Measurements from ENCODE around the gene TSC1.

The TSC1 gene

DNA sequence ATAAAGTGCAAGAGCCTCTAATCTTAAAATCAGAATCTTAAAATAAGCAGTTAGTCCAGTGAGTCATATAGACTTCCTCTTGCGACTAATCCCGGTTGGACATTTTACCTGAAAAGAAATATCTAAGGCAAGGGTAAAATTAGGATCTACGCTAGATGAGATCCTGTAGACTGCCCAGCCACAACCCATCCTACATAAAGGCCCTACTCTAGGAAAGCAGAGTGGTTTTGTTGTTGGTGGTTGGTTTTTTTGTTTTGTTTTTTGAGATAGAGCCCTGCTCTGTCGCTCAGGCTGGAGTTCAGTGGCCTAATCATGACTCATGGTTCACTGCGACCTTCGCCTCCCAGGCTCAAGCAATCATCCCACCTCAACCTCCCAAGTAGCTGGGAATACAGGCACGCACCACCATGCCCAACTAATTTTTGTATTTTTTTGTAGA, 6.9 kb downstream of the TSC1 start:
- no peak for DNase-seq (ENCODE audit: low read depth)

DNA sequence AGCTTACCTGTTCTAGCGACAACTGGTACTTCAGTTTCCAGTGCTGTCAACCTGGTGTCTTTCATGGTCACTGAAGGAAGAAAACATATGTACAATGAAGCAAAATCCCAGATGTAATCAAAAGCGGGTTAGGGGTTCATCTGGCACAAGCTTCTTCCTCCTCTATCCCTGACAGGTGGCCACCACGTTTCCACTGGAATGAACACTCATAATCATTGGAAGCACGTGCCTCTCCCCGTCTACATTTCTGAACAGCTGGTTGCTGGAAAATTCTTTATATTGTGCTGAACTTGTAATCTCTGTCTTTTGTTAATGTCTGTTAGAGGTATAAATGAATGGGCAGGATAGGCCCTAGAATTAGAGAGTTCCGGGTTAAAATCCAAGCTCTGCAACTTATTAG, 9.4 kb downstream of the TSC1 start:
- no peak for DNase-seq (ENCODE audit: low read depth)

DNA sequence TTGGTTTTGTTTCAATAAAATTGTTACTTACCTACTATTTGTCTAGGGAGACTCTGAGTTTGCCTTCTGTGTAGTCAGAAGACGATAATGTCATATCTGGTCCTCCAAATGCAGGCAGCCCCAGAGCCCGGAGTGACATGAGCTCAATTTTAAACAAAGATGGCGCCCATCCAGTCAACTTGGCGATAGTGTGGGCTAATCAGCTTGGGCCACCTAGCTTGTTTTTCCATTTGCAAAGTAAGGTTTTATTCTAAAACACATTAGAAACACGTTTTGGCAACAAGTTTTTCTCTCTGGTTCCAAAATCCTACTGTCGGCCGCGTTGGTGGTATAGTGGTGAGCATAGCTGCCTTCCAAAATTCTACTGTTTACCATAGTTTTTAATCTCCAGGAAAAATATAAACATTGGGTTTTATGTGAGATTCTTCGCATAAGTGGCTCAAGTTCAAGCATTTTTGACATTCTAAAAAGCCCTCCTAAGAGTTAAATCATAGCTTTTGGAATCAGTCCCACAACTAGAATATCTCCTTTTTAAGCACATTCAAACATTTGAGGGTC, 13.2 kb downstream of the TSC1 start:
- no peak for DNase-seq (ENCODE audit: low read depth)

DNA sequence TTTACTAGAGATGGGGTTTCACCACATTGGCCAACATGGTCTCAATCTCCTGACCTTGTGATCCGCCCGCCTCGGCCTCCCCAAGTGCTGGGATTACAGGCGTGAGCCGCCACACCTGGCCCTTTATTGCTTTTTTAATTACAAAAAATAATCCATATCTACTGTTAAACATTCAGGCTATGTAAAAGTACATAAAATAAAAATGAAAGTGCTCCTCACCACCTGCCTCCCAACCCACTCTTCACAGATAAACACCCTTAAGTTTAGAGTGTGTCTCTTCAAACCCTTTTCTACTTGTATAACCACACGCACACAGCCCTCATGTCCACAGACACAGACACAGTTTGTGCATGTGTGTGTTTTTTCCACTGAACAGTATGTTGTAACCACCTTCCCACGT, 16.7 kb downstream of the TSC1 start:
- no peak for DNase-seq (ENCODE audit: low read depth)

DNA sequence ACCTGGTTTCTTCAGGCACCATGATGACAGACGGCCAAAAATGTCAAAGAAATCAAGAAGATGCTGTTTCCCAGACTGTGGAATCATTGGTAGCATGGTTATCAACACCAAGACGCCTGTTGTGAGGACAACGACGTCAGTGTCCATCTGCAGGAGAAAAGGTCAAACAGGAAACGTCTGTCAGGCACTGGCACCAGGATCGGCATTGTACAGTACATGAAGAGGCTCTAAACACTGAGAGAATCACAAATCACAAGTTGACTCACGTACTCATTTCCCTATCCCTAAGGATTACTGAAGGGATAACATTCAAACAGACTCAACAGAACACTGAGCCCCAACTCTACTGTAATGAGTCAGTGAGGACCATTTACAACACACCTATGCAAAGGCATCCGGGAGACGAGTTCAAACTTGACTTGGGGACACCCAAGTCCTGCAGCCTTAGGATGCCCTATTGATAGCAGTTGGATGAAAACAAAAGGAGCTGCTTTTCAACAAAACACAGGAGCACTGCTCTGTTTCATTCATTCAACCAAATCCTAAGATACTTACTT, 21.0 kb downstream of the TSC1 start:
- no peak for DNase-seq (ENCODE audit: low read depth)

DNA sequence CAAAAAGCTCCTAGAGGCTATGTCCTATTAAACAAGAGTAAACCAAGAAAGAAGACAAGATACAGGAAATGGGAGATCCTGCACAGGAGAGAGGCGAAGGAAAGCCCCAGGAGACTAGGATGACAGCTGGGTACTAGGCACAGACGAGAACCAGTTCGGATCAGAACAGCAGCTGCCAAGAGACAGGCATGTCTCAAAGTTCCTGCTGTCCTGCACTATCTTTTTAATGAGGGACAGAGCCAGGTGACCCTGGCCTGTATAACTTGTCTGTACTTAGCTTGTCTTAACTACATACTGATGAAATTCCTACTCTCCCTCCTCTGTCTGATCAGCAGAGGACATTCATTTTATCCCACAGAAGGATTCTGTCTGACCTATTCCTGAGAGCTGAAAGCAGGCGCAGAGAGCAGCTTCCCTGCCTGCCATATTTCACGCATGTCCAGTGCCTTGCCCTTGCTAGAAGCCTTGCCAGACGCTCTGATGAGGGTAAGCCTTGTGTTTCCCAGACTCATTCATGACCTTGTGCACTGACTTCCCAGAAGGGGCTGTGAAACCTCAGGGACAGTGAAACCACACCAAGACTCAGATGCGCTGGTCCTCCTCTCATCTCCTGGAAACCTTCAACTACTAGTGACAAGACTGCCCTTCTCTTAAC, 24.7 kb downstream of the TSC1 start:
- no peak for DNase-seq (ENCODE audit: low read depth)

DNA sequence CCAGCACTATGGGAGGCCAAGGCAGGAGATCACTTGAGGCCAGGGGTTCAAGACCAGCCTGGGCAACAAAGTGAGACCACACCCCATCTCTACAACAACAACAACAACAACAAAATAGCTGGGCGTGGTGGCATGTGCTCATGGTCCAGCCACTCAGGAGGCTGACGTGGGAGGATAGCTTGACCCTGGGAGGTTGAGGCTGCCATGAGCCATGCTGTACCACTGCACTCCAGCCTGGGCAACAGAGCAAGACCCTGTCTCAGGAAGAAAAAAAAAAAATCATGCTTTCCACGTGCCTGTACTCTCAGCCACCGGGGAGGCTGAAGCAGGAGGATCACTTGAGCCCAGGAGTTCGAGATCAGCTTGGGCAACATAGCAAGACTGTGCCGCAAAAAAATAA, 29.5 kb downstream of the TSC1 start:
- no peak for DNase-seq (ENCODE audit: low read depth)

DNA sequence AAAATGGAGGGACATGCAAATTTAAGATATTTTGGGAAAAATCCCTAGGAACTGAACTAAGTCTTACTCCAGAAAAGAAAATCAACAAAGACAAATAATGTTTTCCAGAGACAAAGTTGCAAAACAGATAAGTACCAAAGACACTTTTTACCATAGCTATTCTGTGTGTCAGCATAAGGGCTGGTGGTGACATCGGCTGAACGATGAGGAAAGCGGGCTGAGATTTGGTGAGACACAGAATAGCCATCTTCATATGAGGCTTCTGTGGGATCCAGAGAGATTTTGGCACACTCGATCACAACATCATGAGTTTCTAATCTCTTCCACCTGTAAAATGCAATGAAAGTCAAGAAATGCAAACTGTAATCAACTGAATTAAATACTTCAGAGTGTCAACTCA, 32.3 kb downstream of the TSC1 start:
- no peak for DNase-seq (ENCODE audit: low read depth)

DNA sequence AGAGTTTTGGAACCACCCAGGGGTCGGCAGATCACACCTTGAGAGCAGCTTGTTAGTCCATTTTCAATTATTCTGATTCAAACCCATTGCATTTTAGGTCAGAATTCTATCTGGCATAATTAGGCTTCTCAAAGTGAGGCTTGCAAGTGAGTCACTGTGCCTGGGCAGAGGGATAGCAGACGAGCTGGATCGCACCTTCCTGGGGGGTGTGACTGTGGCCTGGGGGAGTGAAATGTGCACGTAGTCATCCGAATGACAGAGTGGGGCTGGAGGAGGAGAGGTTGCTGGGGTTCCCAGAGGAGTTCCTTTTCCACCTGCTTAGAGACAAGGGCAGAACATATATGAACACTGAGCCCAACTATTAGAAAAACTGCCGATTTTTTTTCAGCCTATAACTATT, 34.0 kb downstream of the TSC1 start:
- DNase-seq (ENCODE audit: low read depth) = no peak

DNA sequence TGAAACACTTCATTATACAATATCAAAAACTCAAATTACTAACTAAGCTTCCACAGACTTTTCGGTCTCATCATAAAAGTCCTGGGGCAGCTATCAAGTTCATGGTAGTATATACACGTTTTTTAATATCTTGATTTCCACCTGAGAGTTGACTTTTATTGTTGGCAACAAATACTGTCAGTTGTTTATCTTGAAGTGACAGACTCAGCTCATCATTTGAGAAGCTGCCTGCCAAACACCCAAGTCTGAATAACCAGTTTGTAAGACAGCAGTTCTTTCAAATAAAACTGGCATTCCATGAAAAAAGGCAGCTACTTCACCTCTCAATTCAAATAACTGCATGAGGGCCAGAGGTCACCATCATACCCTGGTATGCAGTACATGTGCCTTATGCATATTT, 35.1 kb downstream of the TSC1 start:
- DNase-seq (ENCODE audit: low read depth) = no peak

DNA sequence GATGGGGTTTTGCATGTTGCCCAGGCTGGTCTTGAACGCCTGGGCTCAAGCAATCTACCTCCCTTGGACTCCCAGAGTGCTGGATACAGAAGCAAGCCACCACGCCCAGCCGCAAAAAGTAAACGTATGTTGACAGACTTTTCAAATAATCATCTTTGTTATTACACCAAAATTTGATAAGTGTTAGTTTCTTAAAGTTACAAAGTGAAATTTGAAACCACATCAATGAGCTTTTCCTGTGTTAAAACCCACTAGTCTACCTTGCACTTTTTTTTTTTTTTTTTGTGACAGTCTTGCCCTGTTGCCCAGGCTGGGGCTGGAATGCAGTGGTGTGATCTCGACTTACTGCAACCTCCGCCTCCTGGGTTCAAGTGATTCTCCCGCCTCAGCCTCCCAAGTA, 35.8 kb downstream of the TSC1 start:
- DNase-seq (ENCODE audit: low read depth) = no peak

DNA sequence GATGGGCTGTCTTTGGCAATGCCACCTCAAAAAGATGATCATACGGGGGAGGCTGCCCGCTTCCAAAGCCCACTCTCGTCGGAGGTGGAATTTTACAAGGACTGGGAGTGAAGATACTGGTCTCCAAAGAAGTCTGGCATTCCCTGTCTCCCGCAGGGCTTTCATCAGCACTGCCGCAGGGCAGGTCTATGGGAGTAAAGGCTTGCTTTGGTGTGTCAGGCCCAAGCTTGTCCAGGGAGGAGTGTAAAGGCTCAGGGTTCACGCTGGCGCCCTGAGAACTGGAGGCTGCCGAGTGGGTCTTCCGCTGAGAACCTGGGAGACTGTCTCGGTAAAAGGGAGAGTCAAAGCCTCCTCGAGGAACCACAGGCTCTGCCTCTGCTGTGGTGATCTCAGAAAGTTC, 38.7 kb downstream of the TSC1 start:
- no peak for DNase-seq (ENCODE audit: low read depth)

DNA sequence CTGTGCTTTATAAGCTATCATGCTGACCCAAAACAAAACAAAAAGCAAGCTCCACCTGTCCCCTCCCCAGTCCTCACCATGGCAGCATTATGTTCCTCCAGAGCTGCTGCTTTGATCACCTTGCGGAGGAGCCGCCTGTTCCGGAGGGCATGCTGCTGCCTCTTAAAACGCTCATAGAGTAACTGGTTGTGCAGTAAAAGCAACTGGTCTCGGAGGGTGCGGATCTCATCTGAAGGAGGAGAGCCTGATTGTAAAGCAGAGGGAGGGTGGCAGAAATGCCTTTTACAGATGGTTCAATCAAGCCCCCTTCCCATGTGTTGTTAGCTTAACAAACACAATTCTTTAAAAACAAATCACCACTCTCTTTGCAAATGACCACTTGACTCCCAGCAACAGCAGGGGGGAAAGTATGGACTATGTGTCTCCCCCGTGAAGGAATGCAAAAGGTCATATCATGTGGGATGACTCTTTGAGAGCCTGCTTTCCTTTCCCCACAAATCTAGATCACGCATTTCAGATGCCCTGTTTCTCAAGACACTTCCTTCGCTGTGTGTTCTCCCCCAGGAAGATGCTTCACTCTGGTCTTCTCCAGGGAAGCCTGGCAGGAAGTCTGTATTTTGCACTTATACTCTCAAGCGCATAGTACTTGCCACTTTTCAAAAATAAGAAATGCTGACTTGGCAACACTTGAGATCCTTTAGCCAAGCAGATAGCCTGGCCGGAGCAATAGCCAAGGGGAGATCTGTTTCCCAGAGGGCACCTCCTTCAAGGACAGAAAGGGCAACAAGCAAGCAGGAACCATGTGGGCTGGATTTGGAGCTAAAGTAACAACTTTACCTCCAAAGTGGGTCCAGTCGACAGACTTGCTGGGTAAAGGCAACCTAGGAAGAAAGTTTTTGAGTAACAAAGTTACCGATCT, 40.6 kb downstream of the TSC1 start:
- no peak for DNase-seq (ENCODE audit: low read depth)

DNA sequence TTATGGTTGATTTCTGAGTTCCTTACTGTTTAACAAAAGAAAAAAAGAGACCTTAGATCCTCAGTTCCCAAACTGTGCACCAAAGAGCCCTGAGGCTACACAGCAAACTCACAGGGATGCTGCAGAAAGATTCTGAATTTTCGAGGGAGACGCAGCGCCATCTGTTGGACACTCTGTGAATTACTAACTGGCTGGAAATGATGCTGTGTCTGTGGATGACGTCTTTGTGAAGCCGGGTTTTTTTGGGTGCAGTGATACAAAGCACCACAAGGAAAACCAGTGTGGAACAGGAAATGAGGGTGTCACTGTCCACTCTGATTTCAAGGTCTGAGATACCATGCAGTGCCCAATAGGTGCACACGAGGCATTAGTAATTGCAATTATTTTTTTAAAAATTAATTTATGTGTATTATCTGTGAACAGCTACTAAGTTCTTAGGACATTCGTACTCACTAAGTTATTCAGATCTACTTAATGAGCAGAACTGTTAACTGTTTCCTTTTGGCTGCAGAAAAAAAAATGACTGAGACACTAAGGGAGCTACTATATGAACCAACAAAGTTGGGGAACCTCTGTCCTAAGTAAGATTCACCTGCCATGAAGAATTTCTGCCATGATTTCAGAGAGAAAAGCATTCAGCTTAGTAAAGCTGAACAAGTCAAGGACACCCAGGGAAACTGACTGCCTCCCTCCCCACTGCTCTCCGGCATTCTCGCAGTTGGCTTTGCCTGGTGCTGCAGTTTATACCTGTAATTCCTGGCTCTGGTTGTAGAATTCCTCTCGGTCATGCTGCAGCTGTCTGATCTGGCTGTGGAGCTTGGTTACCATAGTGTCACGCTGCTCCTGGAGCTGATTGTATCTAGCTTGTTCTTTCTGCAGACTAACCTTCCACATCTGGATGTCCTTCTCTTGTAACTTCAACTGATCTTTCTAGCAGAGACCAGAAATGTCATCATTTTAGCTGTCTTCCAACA, 42.3 kb downstream of the TSC1 start:
- DNase-seq (ENCODE audit: low read depth) = peak; percentile 54

DNA sequence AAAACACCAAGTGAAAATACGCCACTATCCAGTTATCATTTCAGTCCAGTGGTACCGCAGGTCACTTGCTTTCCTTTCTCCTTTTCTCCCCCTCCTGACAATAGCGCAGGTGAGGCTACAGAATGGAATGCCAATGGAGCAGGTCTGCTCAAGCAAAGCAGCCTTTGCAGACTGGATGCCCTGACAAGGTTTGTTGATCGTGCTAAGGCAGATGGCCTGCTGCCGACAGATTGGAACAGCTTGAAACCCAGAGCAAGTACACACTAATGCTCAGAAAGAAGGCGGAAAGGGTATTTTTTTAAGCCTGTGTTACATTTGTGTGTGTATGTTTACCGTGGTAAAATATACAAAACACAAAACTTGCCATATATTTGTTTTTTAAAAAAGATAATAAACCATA, 46.4 kb downstream of the TSC1 start:
- DNase-seq (ENCODE audit: low read depth) = no peak

DNA sequence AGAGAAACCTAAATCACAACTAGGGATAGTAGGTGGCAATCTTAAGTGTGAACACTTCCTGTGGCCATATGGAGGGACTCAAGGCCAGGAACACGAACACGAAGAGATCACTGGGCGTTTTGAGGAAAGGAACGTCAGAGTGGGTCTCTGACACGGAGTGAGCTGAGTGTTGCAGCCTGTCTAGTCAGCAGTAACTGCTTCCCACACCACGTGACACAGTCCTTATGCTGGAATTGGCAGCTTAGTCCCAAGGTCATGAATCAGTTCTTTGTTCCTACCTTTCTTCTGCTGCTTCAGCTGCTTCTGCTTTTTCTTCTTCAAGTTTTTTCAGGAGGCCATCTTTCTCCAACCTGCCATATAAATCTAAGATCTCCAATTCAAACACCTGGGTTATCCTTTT, 47.5 kb downstream of the TSC1 start:
- DNase-seq (ENCODE audit: low read depth) = no peak

DNA sequence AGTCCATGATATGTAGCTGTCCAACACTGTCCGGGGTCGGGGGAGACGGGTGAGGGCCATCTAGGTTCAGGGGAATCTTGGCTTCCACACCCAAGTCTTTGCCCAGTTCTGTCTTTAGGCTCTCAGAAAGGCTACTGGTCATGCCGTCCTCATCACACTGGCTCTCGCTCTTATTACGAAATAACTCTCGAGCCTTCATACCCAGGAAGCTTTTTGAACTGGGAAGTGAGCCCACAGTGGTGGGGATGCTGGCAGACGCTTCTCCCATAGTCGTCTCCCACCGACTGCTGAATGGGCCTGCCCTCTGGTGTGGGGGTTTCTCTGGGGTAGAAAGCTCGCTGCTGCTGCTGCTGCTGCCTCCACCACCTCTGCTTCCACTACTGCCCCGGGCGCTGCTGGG, 48.2 kb downstream of the TSC1 start:
- no peak for DNase-seq (ENCODE audit: low read depth)

DNA sequence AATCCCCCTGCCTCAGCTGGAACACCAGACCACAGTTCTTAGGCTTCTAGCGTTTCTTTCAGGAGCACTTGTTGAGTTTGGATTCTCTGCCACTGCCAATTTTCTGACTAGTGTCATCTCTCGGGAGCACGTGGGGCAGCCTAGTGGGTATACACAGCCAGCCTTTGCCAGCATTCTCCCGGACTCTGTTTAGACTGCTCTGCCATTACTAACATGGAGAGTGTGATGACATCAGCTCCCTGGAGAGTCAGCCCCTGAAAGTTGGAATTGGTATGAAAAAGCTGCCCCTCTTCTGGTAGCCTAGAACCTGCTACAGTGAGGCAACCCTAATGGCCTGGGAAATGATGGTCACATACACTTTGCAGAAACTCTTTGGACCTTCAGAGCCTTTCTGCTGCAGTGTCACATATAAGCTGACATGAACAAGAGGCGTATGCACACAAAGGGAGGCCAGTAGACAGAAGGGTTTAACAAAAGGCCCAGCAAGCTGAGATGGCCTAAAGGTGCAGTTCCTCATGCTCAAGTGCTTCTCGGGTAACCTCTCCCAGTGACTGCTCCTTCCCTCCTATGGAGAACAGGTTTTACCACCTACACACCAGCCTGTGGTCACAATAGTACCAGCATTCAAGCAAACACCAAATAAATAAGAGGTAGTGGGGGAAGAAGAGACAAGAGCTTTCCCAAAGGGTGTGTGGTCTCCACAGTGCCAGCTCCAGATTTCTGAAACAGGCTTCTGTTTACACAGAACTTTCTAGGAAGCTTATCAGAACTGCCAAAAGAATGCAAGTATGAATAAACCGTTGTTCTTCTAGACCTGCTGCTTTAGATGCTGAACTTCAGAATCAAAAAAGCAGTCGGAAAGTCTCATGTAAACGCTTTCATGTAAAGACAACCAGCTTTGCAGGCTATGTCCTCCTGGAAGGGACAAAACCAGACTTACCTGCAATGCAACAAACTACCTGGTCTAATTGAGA, 49.3 kb downstream of the TSC1 start:
- no peak for DNase-seq (ENCODE audit: low read depth)

DNA sequence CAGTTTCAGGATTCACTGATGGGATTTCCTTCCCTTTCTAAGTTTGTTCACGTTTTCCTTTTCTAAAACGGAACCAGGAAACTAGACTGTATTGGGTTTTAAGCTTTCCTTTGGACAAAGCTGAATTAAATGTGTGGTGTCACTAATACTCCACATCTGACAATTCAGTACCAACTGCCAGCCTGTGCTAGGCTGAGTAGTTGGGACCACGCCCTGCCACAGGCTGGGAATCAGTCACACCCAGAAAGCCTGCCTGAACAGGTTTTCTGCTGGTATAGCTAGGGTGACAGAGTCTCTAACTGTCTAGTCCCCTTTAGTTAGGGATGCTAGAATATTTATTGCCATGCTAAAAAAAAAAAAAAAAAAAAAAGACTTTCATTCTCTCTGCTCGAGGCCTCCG, 50.1 kb downstream of the TSC1 start:
- DNase-seq (ENCODE audit: low read depth) = no peak

DNA sequence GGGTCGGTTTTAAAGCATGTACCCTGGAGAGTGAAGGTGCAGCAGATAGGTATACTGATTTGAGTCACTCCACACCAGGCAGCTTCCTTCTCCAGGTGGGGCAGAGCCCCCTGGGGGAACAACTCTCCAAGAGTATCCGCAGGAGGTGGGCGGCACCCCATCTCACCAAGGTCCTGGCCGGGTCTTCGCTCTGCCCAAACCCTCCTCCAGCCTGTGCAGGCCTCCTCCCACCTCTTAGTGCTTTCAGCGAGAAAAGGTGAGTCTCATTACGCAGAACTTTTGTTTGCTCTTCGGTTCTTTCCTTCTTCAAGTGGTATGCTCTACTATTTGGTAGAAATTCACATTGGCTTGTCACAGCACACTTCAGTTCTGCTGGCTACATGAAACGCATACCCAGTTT, 52.0 kb downstream of the TSC1 start:
- DNase-seq (ENCODE audit: low read depth) = no peak

DNA sequence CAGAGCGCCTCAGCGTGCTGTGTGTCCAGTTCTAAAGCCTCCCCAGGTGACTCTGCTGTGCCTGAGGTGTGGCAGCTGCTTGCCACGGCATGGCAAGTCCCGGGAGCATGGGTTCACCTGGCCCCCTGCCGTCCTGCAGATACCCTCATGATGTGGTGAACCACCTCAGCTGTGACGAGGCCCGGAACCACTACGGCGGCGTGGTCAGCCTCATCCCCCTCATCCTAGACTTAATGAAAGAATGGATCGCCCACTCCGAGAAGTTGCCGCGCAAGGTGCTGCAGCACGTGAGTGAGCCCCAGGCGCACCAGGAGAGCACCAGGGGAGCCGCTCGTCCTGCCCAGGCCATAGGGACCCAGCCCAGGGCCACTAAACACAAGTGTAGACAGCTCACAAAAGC, 56.3 kb downstream of the TSC1 start:
- no peak for DNase-seq (ENCODE audit: low read depth)
